C4-2B (cell line): ENCODE results near the gene ADSS2.

Experiments
- ZFX ChIP-seq: fragments of 450-650 bp; IDR thresholded peaks from 2 replicates; pipeline ENCODE4 v1.6.1; 2017
- TF ChIP-seq, protein P1 (sequence below): fragments of 450-650 bp; conservative IDR thresholded peaks from 2 replicates; pipeline ENCODE4 v1.5.1; 2017; ENCODE audit warnings: mild to moderate bottlenecking

DNA sequence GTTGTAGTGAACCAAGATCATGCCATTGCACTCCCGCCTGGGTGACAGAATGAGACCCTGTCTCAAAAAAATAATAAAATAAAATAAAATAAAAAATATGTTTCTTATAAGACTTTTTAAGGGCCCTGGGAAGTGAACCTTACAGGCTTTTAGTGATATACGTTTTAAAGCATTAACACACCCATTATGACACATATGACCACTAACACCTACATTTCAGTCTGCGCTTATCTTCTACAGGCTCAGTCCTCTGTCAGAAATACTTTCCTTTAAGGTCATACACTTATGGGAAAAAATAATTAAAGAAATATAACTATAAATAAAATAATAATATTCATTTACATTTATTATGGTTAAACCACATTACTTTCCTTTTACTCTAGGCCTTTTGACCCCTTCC, 21.9 kb downstream of the ADSS2 start:
- TF ChIP-seq, protein P1, sequence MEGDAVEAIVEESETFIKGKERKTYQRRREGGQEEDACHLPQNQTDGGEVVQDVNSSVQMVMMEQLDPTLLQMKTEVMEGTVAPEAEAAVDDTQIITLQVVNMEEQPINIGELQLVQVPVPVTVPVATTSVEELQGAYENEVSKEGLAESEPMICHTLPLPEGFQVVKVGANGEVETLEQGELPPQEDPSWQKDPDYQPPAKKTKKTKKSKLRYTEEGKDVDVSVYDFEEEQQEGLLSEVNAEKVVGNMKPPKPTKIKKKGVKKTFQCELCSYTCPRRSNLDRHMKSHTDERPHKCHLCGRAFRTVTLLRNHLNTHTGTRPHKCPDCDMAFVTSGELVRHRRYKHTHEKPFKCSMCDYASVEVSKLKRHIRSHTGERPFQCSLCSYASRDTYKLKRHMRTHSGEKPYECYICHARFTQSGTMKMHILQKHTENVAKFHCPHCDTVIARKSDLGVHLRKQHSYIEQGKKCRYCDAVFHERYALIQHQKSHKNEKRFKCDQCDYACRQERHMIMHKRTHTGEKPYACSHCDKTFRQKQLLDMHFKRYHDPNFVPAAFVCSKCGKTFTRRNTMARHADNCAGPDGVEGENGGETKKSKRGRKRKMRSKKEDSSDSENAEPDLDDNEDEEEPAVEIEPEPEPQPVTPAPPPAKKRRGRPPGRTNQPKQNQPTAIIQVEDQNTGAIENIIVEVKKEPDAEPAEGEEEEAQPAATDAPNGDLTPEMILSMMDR: no peak
- TF ChIP-seq ZFX: no peak
